Stimulated activated CD4-positive, alpha-beta T cell treated with anti-CD3 and anti-CD28 coated beads, Interleukin-12 subunit alpha, Interleukin-12 subunit beta, amount 100 ng/mL, for 48 hours (primary cell): ENCODE results near the gene SLC15A5.

Experiments used
- DNase-seq, 3 donors: peaks; one replicate each; pipeline ENCODE4 v3.0.0-alpha.2; 2020; ENCODE audit warnings: low read depth in 2 of 3, low spot score in 1 of 3

The SLC15A5 gene

GRCh38 chr12:16266085-16266484, 11.4 kb downstream of the SLC15A5 start:
- DNase-seq, result no peak

GRCh38 chr12:16261944-16262475, 15.5 kb downstream of the SLC15A5 start:
- DNase-seq, result no peak

GRCh38 chr12:16260206-16260605, 17.3 kb downstream of the SLC15A5 start:
- no peak for DNase-seq

- DNase-seq, result no peak
Observed at GRCh38 chr12:16258963-16259362, 18.5 kb downstream of the SLC15A5 start.

GRCh38 chr12:16246264-16246663, 31.2 kb downstream of the SLC15A5 start:
- DNase-seq, result no peak

- no peak for DNase-seq
Observed at GRCh38 chr12:16245209-16245608, 32.3 kb downstream of the SLC15A5 start.

GRCh38 chr12:16243487-16244412, 33.7 kb downstream of the SLC15A5 start:
- no peak for DNase-seq

GRCh38 chr12:16241346-16241745, 36.1 kb downstream of the SLC15A5 start:
- DNase-seq, result no peak

- no peak for DNase-seq
Observed at GRCh38 chr12:16238661-16239060, 38.8 kb downstream of the SLC15A5 start.

- DNase-seq, result no peak
Observed at GRCh38 chr12:16229676-16230075, 47.8 kb downstream of the SLC15A5 start.

GRCh38 chr12:16228067-16228466, 49.4 kb downstream of the SLC15A5 start:
- DNase-seq, result no peak

- DNase-seq, result no peak
Observed at GRCh38 chr12:16225692-16226091, 51.8 kb downstream of the SLC15A5 start.

- DNase-seq, result no peak
Observed at GRCh38 chr12:16224196-16224595, 53.3 kb downstream of the SLC15A5 start.

- no peak for DNase-seq
Observed at GRCh38 chr12:16221776-16222175, 55.7 kb downstream of the SLC15A5 start.

GRCh38 chr12:16220120-16220519, 57.4 kb downstream of the SLC15A5 start:
- no peak for DNase-seq

- DNase-seq, result no peak
Observed at GRCh38 chr12:16218934-16219751, 58.3 kb downstream of the SLC15A5 start.

- no peak for DNase-seq
Observed at GRCh38 chr12:16218234-16218633, 59.3 kb downstream of the SLC15A5 start.

GRCh38 chr12:16211731-16212130, 65.8 kb downstream of the SLC15A5 start:
- no peak for DNase-seq

GRCh38 chr12:16198884-16199283, 78.6 kb downstream of the SLC15A5 start:
- no peak for DNase-seq

- DNase-seq, result no peak
Observed at GRCh38 chr12:16197600-16197999, 79.9 kb downstream of the SLC15A5 start.

- no peak for DNase-seq
Observed at GRCh38 chr12:16189849-16190248, 87.6 kb downstream of the SLC15A5 start.

GRCh38 chr12:16187660-16188059, 89.8 kb downstream of the SLC15A5 start:
- DNase-seq, result no peak
